WI38 (cell line): ENCODE data around the gene MRPL19.

Experiments
- H3K4me3 ChIP-seq: 2 replicates; pipeline ENCODE4 v1.5.1; 2011; ENCODE audit warnings: low read depth, mild to moderate bottlenecking, control low read depth, low read length
- CTCF ChIP-seq: IDR thresholded peaks from 2 replicates; pipeline ENCODE4 v1.5.1; 2012; ENCODE audit warnings: low read depth, mild to moderate bottlenecking, control low read depth, low read length

Gene MRPL19

GRCh38 chr2:75643980-75644379 is 2.6 kb upstream of the MRPL19 start:
- TF ChIP-seq CTCF = no peak
- no peak overlapping the region for H3K4me3 ChIP-seq

- no peak overlapping the region for H3K4me3 ChIP-seq
- TF ChIP-seq CTCF = no peak
Observed at GRCh38 chr2:75645643-75646042, 940 bp upstream of the MRPL19 start.

- no peak for TF ChIP-seq CTCF
- peak overlapping the region; percentile 98 for H3K4me3 ChIP-seq
Observed at GRCh38 chr2:75646090-75646582, 447 bp upstream of the MRPL19 start.

GRCh38 chr2:75647771-75648170 is 1.2 kb downstream of the MRPL19 start:
- peak overlapping the region; percentile 98 for H3K4me3 ChIP-seq
- TF ChIP-seq CTCF = no peak

- H3K4me3 ChIP-seq = no peak overlapping the region
- no peak for TF ChIP-seq CTCF
Observed at GRCh38 chr2:75654012-75654411, 7.4 kb downstream of the MRPL19 start.

- H3K4me3 ChIP-seq = no peak overlapping the region
- TF ChIP-seq CTCF = no peak
Observed at GRCh38 chr2:75655861-75656260, 9.3 kb downstream of the MRPL19 start.

GRCh38 chr2:75656563-75656962 is 10.0 kb downstream of the MRPL19 start:
- TF ChIP-seq CTCF = no peak
- no peak overlapping the region for H3K4me3 ChIP-seq
